HL-60 (cell line): ENCODE results near the gene DNAJC15.

Experiments used
- CTCF ChIP-seq: IDR thresholded peaks from one replicate; pipeline ENCODE4 v1.5.1; 2011; ENCODE audit warnings: low read length, control low read depth, inconsistent platforms; ENCODE audit not compliant: insufficient read depth
- GABPA ChIP-seq: IDR thresholded peaks from 2 replicates; pipeline ENCODE4 v1.6.1; 2012; ENCODE audit warnings: low read depth
- POLR2AphosphoS5 ChIP-seq: IDR thresholded peaks from 2 replicates; pipeline ENCODE4 v1.6.1; 2012; ENCODE audit warnings: low read depth
- TF ChIP-seq, protein P1 (sequence below): IDR thresholded peaks from 2 replicates; pipeline ENCODE4 v1.6.1; 2012; ENCODE audit warnings: low read depth; ENCODE audit not compliant: insufficient replicate concordance

GRCh38 chr13:43014162-43014561 is 9.2 kb upstream of the DNAJC15 start:
- TF ChIP-seq CTCF (no peak), POLR2AphosphoS5 (no peak), GABPA (no peak)
- TF ChIP-seq, protein P1, sequence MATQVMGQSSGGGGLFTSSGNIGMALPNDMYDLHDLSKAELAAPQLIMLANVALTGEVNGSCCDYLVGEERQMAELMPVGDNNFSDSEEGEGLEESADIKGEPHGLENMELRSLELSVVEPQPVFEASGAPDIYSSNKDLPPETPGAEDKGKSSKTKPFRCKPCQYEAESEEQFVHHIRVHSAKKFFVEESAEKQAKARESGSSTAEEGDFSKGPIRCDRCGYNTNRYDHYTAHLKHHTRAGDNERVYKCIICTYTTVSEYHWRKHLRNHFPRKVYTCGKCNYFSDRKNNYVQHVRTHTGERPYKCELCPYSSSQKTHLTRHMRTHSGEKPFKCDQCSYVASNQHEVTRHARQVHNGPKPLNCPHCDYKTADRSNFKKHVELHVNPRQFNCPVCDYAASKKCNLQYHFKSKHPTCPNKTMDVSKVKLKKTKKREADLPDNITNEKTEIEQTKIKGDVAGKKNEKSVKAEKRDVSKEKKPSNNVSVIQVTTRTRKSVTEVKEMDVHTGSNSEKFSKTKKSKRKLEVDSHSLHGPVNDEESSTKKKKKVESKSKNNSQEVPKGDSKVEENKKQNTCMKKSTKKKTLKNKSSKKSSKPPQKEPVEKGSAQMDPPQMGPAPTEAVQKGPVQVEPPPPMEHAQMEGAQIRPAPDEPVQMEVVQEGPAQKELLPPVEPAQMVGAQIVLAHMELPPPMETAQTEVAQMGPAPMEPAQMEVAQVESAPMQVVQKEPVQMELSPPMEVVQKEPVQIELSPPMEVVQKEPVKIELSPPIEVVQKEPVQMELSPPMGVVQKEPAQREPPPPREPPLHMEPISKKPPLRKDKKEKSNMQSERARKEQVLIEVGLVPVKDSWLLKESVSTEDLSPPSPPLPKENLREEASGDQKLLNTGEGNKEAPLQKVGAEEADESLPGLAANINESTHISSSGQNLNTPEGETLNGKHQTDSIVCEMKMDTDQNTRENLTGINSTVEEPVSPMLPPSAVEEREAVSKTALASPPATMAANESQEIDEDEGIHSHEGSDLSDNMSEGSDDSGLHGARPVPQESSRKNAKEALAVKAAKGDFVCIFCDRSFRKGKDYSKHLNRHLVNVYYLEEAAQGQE, result no peak
